ENCODE measurements around the gene HOMER1. TPM values are rescaled to one million over a fixed set of nuclear protein-coding genes. Genes with fewer than 3 reads are reported as not detected.

The HOMER1 gene, protein sequence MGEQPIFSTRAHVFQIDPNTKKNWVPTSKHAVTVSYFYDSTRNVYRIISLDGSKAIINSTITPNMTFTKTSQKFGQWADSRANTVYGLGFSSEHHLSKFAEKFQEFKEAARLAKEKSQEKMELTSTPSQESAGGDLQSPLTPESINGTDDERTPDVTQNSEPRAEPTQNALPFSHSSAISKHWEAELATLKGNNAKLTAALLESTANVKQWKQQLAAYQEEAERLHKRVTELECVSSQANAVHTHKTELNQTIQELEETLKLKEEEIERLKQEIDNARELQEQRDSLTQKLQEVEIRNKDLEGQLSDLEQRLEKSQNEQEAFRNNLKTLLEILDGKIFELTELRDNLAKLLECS
- total RNA-seq (2014; rRNA removed; shearing (Covaris generic); ENCODE audit: low replicate concordance) = 6.3 and 12.0 TPM in 2 replicates

DNA sequence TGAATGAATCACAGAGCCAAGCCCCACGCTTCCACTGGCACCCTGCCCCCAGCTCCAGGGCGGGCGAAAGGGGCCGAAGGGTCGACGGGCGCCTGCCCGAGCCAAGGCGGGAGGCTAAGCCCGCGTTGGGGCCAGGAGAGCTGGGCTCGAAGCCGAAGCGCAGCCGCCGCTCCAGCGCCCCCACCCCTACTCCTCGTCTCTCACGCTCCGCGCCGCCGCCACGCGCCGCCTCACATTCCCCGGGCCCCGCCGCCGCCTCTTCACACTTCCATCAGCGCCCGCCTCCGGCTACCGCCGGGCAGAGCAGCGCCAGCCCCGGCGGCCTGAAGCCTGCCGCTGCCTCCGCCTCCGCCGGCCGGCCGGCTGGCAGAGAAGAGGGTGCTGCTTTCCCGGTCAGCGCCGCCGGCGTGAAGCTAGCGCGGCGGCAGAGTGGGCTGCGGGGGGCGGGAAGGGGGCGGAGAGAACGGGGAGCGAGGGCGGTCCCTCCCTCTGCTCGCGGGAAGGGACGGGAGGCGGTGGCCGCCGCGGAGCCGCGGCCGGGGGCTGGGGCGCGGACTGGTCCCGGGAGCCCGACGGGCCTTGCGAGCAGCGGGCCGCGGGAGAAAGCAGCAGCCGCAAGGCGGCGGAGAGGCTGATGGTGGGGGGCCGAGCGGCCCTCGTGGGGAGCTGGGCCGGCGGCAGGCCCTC, at the start of gene HOMER1:
TSS of gene HOMER1 (minus strand) at position 431 of the 687 bp plus-strand sequence. CDS start 1,360 bp downstream, outside the sequence.
- DNase-seq = peak; percentile 83
- Histone ChIP-seq H3K36me3 (no peaks in the 10 kb centered on the region), H3K9me3 (no peaks in the 10 kb centered on the region), H3K4me3 (peak within 1 kb of the TSS; percentile 80), H3K27me3 (no peaks in the 10 kb centered on the region)

DNA sequence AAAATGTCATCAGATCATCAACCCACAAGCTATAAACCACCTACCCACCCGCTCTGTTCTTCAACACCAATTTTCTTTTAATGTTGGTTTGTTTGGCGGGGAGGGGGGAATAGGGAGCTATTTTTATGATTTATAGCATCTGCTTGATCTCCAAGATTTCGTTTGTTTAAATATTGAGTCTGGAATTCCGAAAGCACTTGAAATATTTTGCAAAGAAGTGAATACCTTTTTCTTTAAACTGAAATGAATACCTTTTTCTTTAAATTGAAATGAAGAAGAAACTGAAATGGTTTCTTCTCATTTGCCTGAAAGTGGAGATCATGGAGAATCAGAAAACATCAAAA, 49.3 kb upstream of the HOMER1 start:
- Histone ChIP-seq H3K27me3 (no peaks in the 10 kb centered on the region), H3K9me3 (no peaks in the 10 kb centered on the region), H3K4me3 (no peak overlapping the region), H3K36me3 (no peaks in the 10 kb centered on the region)
- no peak for DNase-seq

DNA sequence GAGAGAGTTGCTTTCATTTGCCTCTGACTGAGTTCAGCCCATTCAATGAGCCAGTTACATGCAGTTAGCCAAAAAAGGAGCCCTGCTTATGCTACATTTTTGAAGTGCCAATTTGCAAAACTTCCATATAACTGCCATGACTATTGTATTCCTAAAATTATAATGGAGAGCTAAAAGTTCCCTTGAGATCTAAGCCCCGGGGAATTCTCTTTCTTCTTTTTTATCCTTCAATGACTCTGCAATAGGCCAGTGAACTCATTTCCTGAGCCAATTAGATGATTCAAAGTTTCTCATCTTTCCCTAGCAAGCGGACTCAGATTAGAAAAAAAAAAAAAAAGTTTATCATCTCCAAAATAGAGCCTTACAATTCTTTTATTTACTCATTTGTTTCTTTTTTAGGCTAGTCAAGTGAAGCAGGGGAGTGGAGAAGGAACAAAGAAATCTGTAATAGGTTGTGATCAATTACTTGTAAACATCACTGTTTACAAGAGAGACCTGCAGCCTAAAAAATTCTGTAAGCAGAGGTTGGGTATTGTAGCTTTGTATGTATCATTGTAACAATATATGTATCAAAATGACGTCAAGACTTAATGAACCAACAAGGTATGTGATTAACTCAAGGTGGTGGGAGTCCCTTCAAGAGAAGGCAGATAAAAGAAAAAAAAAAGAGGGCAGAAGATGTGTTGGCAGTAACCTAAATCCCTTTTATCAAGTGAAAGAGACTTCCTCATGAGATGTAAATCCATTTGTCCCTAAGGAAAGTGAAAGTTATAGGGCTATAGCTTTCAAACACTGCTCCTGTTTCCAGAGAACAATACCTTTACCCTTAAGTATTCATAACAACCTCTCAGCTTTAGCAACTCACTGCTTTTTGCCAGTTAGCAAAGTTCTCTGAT, 48.7 kb upstream of the HOMER1 start:
- no peak for DNase-seq
- no peak overlapping the region for H3K4me3 ChIP-seq
- H3K9me3 ChIP-seq = no peaks in the 10 kb centered on the region
- H3K36me3 ChIP-seq = no peaks in the 10 kb centered on the region
- H3K27me3 ChIP-seq = no peaks in the 10 kb centered on the region

DNA sequence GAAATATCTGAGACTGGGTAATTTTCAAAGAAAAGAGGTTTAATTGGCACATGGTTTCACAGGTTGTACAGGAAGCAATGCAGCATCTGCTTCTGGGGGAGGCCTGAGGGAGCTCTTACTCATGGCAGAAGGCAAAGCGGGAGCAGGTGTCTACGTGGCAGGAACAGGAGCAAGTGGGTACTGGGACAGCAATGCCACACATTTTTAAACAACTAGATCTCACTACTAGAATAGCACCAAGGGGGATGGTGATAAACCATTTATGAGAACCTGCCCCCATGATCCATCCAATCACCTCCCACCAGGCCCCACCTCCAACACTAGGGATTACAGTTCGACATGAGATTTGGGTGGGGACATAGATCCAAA, 47.6 kb upstream of the HOMER1 start:
- no peak for DNase-seq
- H3K4me3 ChIP-seq = no peak overlapping the region
- H3K36me3 ChIP-seq = no peaks in the 10 kb centered on the region
- H3K9me3 ChIP-seq = no peaks in the 10 kb centered on the region
- H3K27me3 ChIP-seq = no peaks in the 10 kb centered on the region

DNA sequence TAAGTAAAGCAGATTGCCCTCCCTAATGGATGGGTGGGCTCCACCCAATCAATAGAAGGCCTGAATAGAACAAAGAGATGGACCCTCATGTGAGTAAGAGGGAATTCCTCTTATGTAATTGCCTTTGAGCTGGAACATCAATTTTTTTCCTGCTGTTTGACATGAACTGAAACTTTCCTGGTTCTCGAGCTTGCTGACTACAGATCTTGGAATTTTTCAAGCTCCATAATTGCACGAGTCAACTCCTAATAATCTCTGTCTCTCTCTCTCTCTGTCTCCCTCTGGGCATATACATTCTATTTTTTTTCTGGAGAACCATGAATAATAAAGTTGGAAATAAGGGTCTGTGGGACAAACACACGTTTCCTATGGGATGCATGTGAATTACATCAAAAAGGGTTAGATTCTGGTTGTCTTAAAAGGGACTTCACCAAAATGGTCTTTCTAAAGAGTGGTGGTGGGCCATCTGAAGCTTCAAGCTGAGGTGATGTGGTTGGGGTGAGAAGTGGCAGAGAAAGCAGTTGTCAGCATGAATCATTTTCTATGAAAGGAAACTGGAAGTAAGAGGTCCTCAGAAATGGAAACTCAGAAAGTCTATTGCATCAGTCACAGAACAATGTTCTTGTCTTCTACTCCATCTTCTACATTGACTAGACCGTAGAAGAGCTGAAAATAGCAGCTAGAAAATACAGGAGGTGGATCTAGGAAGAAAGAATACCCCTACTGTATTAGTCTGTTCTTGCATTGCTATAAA, 47.0 kb upstream of the HOMER1 start:
- no peak for DNase-seq
- Histone ChIP-seq H3K36me3 (no peaks in the 10 kb centered on the region), H3K4me3 (no peak overlapping the region), H3K27me3 (no peaks in the 10 kb centered on the region), H3K9me3 (no peaks in the 10 kb centered on the region)

DNA sequence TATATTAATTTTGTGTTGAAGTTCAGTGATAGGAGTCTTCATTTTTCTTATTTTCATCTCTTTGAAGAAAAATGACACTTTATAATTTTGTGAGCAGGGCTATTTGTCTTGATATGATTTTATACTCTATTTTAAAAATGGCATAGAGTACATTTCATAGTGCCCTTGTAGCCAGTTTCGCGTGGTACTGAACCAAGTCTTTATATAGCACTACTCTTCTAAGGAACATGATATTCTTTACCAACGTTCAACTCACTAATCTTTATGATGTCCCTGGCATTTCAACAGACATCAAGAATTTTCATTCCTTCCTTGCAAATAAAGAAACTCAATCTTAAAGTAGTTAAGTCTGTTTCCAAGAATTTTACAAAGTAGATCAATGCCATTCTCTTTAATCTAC, 41.5 kb upstream of the HOMER1 start:
- Histone ChIP-seq H3K9me3 (peaks cover 2% of the 10 kb centered on the region; the same call in 1 of the 2 replicates), H3K27me3 (no peaks in the 10 kb centered on the region), H3K36me3 (no peaks in the 10 kb centered on the region), H3K4me3 (no peak overlapping the region)
- no peak for DNase-seq

DNA sequence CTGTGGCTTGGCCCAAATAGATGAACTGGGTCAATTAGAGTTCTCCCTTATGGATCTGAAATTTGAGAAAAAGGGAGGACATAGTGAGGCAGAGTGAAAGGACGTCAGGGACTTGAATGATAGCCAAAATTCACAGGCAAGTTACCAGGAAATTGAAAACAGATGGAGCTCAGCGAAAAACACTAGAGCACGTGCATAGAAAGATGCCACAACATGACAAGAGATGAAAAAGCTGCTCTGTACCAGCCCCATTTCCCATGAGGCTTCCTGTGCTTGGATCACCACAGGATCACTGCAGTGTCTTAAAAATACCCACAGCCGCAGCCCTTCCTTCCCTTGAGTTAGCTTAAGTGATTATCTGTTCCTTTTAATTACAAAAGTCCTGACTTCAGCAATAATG, 39.0 kb upstream of the HOMER1 start:
- Histone ChIP-seq H3K4me3 (no peak overlapping the region), H3K9me3 (peaks cover 2% of the 10 kb centered on the region; the same call in 1 of the 2 replicates), H3K36me3 (no peaks in the 10 kb centered on the region), H3K27me3 (no peaks in the 10 kb centered on the region)
- no peak for DNase-seq

DNA sequence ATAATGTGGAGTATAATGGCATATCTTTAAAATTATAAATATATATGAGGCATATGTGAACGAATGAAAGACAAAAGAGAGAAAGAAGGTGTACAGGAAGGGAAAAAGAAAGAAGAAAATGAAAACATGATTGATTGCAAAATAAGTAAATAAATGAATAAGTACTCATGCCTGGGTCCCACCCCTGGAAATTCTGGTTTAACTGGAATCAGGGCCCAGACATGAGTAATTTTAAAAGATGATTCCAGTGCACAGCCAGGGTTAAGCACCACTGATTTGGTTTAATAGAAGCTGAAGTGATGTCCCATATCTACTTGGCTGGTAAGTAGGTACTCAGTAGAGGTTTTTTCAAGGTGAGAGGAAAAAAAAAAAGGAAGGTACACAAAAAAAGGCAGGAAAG, 34.0 kb upstream of the HOMER1 start:
- DNase-seq = no peak
- H3K27me3 ChIP-seq = no peaks in the 10 kb centered on the region

DNA sequence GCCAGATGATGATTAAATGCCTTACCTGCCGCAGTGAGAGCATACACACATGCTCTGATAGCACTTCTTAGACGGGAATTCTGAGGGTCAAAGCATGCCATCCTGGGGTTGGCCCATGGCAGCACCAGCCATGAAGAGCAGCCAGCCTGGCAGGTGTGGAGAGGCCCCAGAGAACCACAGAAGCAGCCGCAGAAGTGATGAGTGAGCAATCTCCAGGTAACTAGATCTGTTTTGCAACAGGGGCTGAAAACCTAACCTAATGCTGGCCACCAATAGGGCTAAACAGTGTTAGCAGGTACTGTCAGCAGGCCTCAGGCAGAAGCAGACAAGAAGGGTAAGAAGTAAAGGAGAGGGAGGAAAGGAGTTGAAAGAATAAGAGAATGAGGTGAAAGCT, 33.5 kb upstream of the HOMER1 start:
- Histone ChIP-seq H3K9me3 (peaks cover 2% of the 10 kb centered on the region; the same call in 1 of the 2 replicates), H3K36me3 (no peaks in the 10 kb centered on the region), H3K4me3 (no peak overlapping the region), H3K27me3 (no peaks in the 10 kb centered on the region)
- no peak for DNase-seq

More for the DNA sequence above, 34.0 kb upstream of the HOMER1 start:
- Histone ChIP-seq H3K4me3 (no peak overlapping the region), H3K9me3 (peaks cover 2% of the 10 kb centered on the region; the same call in 1 of the 2 replicates), H3K36me3 (no peaks in the 10 kb centered on the region)

DNA sequence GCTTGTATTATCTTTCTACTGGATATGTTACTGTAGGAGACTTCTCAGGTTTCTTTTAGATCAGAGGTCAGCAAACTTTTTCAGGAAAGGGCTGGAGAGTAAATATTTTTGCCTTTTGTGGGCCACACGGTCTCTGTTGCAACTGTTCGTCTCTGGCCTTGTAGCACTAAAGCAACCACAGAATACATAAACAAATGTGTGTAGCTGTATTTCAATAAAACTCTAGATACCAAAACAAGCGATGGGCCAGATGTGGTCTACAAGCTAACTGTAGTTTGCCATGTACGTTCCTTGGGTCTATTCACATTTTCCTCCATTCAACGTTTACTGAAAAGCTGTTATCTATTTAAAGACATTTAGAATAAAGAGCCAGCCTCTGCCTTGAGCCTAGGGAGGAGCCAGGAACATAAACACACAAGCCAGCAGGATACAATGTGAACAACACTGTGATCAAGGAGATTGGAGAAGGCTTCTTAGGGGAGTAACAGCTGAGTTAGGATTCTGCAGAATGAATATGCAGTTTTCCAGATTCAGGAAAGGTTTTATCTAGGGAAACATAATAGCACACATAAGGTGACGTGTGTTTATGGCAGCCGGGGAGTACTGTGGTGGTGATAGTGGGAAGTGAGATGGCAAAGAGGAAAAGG, 33.0 kb upstream of the HOMER1 start:
- H3K27me3 ChIP-seq = no peaks in the 10 kb centered on the region
- H3K4me3 ChIP-seq = no peak overlapping the region
- DNase-seq = no peak
- H3K9me3 ChIP-seq = no peaks in the 10 kb centered on the region
- no peaks in the 10 kb centered on the region for H3K36me3 ChIP-seq

DNA sequence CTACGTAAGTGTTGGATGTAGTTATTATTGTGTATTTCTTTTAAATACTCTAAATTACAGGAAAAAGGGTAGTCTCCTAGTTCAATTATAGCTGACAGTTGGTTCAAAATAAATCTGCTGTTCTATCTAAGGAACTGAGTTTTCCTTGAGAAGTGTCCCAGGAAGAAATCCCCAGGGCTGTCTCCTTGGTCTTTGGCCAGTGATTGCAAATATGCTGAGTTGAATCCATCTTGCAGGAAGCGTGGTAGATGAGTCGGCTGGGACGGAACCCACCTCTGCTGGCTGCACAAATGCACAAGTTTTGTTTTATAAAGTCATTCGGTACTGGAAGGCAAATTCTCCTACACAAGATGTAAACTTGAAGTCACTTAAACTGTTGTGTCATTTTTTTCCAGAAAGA, 30.2 kb upstream of the HOMER1 start:
- DNase-seq = no peak
- H3K4me3 ChIP-seq = no peak overlapping the region
- H3K27me3 ChIP-seq = no peaks in the 10 kb centered on the region
- H3K36me3 ChIP-seq = no peaks in the 10 kb centered on the region
- H3K9me3 ChIP-seq = no peaks in the 10 kb centered on the region

DNA sequence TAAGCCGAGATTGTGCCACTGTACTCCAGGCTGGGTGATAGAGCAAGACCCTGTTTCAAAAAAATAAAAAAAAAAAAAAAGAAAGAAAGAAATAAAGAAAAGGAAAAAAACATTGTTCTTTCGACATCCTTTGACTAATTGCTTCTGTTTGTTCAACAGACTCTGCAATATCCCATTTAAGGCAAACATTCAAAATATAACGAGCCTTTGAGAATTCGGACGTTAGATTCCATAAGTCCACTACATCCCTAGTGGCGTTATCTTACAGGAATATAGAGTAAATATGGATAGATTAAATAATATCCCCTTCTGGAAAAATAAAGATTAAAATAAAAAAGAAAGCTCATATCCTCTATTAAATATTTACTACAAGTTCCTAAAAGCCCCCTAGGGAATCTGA, 27.0 kb upstream of the HOMER1 start:
- Histone ChIP-seq H3K36me3 (no peaks in the 10 kb centered on the region), H3K9me3 (no peaks in the 10 kb centered on the region), H3K27me3 (no peaks in the 10 kb centered on the region), H3K4me3 (no peak overlapping the region)
- no peak for DNase-seq

DNA sequence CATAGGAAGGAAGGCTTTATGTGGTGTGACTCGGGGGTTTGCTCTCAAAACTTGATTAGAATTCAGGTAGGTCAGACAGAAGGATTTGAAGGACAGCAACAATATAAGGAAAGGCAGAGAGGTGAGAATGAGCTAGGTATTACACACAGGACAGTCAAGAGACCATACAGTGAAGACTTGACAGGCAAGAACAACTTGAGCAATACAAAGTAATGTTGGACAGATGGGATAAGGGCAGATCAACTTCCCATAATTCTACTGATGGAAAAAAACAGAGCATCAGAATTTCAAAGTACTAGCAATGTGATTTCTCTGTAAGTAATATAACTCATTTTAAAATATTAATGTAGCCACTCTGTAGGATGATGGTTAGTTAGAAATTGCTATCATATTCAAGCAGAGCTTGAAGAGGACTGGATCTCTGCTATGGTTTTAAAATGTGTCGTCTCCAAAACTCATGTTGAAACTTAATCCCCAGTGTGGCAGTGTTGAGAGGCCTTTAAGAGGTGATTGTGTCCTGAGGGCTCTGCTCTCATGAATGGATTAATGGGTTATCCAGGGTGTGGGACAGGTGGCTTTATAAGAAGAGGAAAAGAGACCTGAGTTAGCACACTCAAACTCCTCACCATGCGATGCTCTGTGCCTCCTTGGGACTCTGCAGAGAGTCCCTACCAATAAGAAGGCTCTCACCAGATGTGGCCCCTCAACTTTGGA, 22.4 kb upstream of the HOMER1 start:
- no peaks in the 10 kb centered on the region for H3K9me3 ChIP-seq
- H3K4me3 ChIP-seq = no peak overlapping the region
- H3K27me3 ChIP-seq = no peaks in the 10 kb centered on the region
- H3K36me3 ChIP-seq = no peaks in the 10 kb centered on the region
- DNase-seq = no peak

DNA sequence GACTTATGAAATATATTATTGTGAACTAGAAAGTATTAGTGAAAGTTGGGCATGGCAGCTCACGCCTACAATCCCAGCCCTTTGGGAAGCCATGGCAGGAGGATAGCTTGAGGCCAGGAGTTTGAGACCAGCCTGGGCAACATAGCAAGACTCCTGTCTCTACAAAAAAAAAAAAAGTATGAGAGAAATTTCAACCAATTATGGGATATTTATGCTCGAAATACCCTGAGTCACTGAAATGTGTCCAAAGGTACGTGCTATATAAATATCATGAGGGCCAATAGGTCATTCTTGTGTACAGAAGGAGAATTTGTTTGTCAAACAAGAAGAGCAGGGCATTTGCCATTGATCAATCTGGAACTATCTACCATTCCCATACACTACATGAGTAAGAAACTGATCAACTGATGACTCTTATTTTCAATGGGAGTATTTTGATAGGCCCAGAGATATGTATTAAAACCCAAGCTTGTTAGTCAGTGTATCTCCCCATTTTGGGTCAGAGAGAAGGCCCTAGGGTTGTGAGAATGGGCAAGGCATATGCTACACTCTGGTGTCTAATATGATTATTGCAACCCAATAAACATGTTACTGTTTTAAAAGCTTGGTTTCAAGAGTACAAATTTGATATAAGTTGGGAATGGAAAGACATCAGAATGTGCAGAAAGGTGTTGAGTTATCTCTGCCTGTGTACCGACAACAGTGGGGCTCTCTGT, 21.7 kb upstream of the HOMER1 start:
- DNase-seq = no peak
- no peak overlapping the region for H3K4me3 ChIP-seq
- H3K27me3 ChIP-seq = no peaks in the 10 kb centered on the region
- no peaks in the 10 kb centered on the region for H3K36me3 ChIP-seq
- no peaks in the 10 kb centered on the region for H3K9me3 ChIP-seq

DNA sequence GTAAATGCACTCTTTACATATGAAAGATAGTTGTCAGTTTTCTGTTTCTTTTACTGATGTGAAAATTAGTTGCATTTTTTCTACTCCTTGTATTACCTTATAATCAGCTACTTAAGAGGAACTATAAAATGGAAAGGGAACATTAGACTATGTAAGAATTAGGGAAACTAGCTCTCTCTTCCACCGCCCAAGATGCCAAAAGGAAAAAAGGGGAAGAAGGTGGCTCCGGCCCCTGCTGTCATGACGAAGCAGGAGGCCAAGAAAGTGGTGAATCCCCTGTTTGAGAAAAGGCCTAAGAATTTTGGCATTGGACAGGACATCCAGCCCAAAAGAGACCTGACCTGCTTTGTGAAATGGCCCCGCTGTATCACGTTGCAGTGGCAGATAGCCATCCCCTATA, 15.2 kb upstream of the HOMER1 start:
- H3K27me3 ChIP-seq = no peaks in the 10 kb centered on the region
- no peak for DNase-seq
- H3K9me3 ChIP-seq = no peaks in the 10 kb centered on the region

More for the DNA sequence above, 15.2 kb upstream of the HOMER1 start:
- no peaks in the 10 kb centered on the region for H3K36me3 ChIP-seq
- no peak overlapping the region for H3K4me3 ChIP-seq

Data from MG63 (cell line).